ENCODE measurements around the gene PRR7. TPM values are rescaled to one million over a fixed set of nuclear protein-coding genes. Genes with fewer than 3 reads are reported as not detected.
A peak's percentile ranks its signal among the peaks of the same experiment; 100 is the strongest.

The PRR7 gene
- total RNA-seq, 1 donor, result 30.7 TPM

- no peak for DNase-seq (ENCODE audit: low read depth in 2 of 3, low spot score in 2 of 3)
These were observed 18.4 kb downstream of the PRR7 start for GRCh38 chr5:177465044-177465443.

DNA sequence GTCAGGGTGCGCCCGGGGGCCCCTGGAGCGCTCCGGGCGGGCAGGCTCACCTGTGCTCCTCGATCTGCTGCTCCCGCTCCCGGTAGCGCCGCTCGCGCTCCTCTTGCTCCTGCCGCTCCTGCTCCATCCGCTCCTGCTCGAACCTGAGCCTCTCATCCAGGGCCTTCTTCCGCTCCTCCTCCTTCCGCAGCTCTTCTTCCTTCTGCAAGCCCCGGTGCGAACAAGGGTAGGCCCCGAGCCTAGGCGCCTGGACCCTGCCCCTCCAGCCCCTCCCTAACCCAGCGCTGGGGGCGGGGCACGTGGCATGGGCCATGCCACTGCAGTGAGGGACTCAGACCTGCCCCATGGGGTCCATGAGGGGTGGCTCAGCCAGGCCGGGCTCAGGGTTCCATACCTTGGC is 20.2 kb downstream of the PRR7 start:
- DNase-seq (ENCODE audit: low read depth in 2 of 3, low spot score in 2 of 3), result no peak

DNA sequence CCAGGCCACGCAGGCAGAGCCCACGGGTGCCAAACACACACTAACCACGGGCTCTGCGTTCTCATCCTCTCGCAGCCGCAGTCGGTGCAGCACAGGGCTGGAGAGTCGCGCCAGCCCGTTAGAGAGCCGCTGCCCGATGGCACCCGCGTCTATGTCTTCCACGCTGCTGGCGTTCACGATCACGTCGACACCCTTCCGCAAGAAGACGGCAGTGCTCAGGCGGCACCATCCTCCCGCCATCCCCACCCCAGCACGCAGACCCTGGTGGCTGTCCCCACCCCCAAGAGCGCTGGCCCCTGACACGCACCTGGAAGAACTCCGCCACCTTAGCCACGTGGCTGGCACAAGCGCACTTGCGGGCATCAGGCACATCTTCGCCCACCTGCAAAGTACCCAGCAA is 20.8 kb downstream of the PRR7 start:
- DNase-seq (ENCODE audit: low read depth in 2 of 3, low spot score in 2 of 3), result no peak

DNA sequence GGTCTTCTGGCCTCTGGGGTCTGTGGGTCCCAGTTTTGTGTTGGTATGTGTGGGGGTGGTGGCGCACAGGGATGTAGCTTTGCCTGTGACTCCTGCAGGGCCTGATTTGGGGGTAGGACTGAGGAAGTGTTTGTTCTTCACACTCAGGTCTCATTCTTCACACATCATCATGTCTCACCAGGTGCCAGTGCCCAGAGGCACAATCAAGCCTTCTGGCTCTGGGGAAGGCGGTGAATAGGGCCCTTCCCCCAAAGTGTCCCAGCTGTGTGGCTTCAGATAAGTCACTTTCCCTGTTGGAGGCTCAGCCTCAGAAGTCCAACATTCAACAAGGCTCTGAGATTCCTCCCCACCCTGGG is 21.7 kb downstream of the PRR7 start:
- DNase-seq (ENCODE audit: low read depth in 2 of 3, low spot score in 2 of 3), result no peak

GRCh38 chr5:177468685-177469628 is 22.3 kb downstream of the PRR7 start:
- no peak for DNase-seq (ENCODE audit: low read depth in 2 of 3, low spot score in 2 of 3)

DNA sequence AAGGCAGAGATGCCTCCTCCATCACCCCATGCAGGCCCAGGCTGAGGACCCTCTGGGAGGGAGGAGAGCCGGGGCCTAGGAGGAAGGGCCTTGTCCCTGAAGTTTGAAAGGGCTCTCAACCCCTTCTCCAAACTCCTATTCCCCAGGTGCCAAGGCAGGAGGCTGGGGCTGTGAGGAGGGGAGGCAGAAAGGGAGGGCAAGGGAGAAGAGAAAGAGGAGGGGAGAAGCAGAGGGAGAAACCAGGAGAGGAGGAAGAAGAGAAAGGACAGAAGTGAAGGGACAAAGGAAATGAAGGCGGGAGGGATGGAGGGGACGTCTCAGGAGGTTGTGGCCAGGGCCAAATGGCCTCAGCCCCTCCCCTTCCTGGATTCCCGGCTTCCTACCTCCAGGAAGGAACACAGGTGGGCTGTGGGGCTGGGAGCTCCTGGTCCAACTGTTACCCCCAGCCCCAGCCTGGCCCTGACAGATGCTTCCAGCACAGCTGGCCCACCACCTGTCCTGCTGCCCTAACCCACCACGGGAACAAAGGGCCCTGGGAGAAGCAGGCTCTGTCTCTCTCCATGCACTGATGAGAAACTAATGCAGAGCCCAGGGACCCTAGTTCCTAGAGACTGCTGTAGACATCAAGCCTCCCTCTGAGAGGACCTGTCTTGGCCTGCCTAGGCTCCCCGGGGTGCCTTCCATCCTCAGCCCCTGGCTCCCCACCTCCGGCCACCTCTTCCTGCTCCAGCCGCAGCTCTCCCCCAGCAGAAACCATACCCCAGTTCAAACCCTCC is 23.3 kb downstream of the PRR7 start:
- DNase-seq (ENCODE audit: low read depth in 2 of 3, low spot score in 2 of 3), result no peak

DNA sequence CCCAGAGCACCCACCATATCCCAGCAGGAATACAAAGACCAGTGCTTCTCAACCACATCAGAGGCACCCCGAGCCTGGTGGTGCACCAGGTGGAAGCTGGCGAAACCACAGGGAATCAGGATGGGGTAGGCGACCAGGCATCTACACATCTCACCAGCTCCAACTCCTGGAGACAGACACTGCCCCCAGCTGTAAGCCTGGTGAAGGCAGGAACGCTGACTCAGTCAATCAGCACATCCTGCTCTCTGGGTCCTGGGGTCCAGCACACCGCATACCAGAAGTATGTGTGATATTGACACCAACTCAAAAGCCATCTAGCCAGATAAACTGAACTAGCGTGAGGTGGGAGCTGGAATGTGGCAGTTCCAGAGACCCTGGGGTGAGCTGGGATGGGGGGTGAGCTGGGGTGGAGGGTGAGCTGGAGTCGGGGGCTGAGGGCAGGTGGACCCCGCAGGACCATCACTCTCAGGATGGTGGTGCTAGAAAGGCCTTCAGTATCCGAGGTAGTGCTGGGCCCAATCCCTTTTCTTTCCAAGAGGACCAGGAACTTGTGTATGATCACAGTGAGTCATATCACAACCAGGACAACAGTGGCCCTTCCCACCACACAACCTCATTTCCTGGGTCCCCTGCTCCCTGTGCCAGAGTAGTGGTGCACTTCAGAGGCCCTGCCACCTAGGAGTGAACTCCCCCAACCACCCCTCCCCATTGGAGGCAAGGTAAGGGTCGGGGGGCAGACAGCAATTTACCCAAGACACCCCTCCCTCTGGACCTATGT is 24.3 kb downstream of the PRR7 start:
- no peak for DNase-seq (ENCODE audit: low read depth in 2 of 3, low spot score in 2 of 3)

- DNase-seq (ENCODE audit: low read depth in 2 of 3, low spot score in 2 of 3), result no peak
These were observed 25.2 kb downstream of the PRR7 start for GRCh38 chr5:177471610-177472356.

- peak in 2 of 3 donors; percentile 71 to 79 for DNase-seq (ENCODE audit: low read depth in 2 of 3, low spot score in 2 of 3)
These were observed 26.1 kb downstream of the PRR7 start for GRCh38 chr5:177472460-177473442.

DNA sequence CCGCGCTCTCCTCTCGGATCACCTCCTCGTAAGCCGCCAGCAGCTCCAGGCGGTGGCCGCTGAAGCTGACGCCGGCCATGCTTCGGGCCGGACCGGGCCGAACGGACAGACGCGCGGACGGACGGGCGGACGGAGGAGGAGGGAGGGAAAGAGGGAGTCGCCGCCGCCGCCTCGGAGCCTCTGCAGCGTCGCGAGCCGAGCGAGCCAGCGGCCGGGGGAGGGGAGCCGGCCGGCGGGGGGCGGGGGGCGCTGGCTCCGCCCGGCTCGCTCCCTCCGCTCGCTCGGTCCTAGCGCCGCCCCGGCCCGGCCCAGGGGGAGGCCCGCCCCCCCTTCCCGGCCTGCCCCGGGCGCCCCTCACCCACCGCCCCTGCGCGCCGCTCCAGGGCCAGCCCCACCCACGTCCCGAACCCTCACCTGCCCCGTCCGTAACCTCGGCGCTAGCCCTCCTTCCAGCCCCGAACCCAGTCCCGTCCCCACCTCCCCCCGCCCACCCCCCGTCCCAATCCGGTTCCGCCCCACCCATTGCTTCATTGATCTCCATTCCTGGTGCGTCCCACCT is 26.9 kb downstream of the PRR7 start, which contains the start of gene DBN1:
Gene DBN1 (minus strand): TSS at position 192 of the 559 bp plus-strand sequence. CDS start 113 bp downstream, at position 79.
- DNase-seq (ENCODE audit: low read depth in 2 of 3, low spot score in 2 of 3), result no peak

GRCh38 chr5:177474002-177474476 is 27.4 kb downstream of the PRR7 start:
- DNase-seq (ENCODE audit: low read depth in 2 of 3, low spot score in 2 of 3), result no peak

DNA sequence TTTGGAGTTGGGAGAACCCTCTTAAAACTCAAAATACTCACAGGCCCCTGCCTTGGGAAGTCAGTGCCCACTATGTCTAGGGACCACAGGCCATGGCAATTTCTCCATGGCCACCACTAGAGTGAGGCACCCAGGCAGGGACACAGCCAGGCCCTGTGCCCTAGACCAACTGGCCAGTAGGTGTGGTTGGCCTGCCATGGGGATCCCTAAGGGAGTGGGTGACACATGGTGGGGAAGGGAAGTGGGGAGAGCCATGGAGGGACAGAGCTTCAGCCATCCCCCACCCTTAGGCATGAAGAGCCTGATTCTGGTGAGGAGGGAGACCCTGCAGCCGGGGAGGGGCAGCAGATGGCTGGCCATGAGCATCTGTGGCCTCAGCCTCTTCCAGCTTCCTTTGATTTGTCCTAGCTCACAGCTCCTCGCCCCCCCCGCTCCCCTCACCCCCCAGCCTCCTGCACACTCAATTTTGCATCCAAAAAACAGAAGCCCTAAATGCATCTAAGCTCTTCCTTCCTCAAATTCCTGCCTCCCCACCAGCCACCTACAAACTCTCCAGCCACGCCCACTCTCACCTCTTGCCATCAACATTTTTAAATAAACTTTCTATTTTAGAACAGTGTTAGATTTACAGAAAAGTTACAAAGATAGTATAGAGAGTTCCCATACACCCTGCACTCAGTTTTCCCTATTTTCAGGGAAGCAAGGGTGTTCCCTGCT is 28.4 kb downstream of the PRR7 start:
- no peak for DNase-seq (ENCODE audit: low read depth in 2 of 3, low spot score in 2 of 3)

DNA sequence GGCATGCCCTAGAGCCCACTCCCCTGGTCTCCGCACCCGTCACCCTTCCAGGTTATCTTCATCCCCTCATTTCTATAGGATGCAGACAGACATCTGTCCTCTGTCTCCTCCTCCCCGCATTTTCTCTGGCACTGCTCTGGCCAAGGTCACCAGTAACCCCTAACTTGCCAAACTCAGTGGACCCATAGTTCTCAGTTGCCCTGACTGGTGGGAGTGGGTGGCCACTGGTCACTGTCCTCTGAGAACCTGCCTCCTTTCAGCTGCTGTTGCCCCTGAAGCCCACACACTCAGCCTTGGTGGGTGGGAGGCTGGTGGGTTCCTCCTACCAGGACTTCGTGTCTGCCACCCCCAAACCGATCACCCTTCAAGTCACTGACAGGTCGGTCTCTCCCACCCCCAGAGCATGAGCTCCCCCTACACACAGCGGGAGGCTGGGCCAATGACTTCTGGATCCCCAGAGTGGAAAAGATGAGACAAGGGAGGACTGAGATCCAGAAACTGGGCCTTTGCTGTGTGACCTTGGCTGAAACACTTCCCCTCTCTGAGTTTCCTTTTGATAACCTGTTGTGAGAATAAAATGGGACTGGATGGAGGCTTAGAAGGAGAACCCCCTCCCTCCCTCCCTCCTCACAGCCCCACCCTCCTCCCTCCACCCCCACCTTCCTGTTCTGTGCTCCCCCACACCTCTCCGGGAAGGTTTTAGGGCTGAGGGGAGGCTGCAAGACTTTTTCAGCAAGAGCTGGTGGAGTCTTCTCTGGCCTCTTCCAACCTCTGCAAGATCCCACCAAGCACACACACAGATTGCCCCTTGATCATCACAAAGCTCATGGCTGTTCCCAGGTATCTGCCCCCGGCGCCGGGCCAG is 29.2 kb downstream of the PRR7 start:
- DNase-seq (ENCODE audit: low read depth in 2 of 3, low spot score in 2 of 3), result no peak

DNA sequence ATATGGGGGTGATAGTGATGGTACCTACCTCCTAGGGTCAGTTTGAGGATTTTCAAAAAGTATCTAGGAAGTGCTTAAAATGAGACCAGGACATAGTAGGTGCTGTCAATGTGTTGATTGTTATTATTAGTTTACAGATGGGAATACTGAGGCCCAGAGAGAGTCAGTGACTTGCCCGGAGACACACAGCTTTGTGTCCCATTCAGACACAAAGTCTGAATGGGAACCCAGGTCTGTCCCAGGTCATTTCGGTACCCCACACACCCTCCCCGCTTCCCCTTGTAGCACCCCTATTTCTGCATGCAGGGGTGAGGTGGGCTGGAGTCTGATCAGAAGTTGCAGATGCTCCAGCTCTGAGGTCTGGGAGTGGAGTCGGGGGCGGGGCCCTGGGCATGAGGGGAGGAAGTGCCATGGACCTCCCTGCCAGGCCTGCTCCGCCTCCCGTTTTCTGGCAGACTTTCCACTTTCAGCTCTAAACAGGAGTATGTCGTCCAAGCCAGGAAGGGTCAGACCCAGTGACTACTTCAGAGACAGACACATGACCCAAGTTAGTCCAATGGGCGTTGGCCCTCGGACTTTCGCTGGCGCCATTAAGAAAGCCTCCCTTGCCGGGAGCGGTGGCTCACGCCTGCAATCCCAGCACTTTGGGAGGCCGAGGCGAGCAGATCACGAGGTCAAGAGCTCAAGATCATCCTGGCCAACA is 30.1 kb downstream of the PRR7 start:
- no peak for DNase-seq (ENCODE audit: low read depth in 2 of 3, low spot score in 2 of 3)

GRCh38 chr5:177477701-177478477 is 31.3 kb downstream of the PRR7 start:
- DNase-seq (ENCODE audit: low read depth in 2 of 3, low spot score in 2 of 3), result no peak

Data from hematopoietic multipotent progenitor cell (in vitro differentiated cells).